WTC11 (cell line): ENCODE results near the gene LLGL2. TPM values are rescaled to one million over a fixed set of nuclear protein-coding genes. Genes with fewer than 3 reads are reported as not detected.

Experiments used
- ATAC-seq: fragments of 200-7000 bp; cut with Tn5 transposase; 2 replicates; pipeline ENCODE4 v1.10.0; 2021; ENCODE audit warnings: mild to moderate bottlenecking, moderate library complexity
- CTCF ChIA-PET: fragments of 300-600 bp; sonication (Branson Sonifier 250); formaldehyde crosslinking; loops from one replicate; lab custom pipeline; 2021; ENCODE audit warnings: antibody characterized with exemption; lab: Charles Lee
- POLR2A ChIA-PET: fragments of 350-600 bp; sonication (Branson Sonifier 250); formaldehyde crosslinking; loops from one replicate; lab custom pipeline; 2021; ENCODE audit warnings: antibody characterized with exemption; lab: Charles Lee
- DNase-seq: peaks from one replicate; pipeline ENCODE4 v3.0.0; 2021; ENCODE audit warnings: low spot score
- H3K27ac Mint-ChIP-seq: 2 replicates; pipeline ENCODE4 v1.8.0; 2021; ENCODE audit warnings: mixed read lengths
- H3K27me3 Mint-ChIP-seq: 2 replicates; pipeline ENCODE4 v1.8.0; 2021; ENCODE audit warnings: low read depth, mild to moderate bottlenecking, moderate library complexity, mixed read lengths
- H3K36me3 Mint-ChIP-seq: 2 replicates; pipeline ENCODE4 v1.8.0; 2021; ENCODE audit warnings: mixed read lengths
- H3K4me1 Mint-ChIP-seq: 2 replicates; pipeline ENCODE4 v1.8.0; 2022; ENCODE audit warnings: mixed read lengths
- H3K4me3 Mint-ChIP-seq: 2 replicates; pipeline ENCODE4 v1.8.0; 2021; ENCODE audit warnings: mild to moderate bottlenecking, moderate library complexity, mixed read lengths
- H3K9me3 Mint-ChIP-seq: 2 replicates; pipeline ENCODE4 v1.8.0; 2021; ENCODE audit warnings: mixed read lengths
- ATF3 ChIP-seq: sonication (generic); formaldehyde crosslinking; conservative IDR thresholded peaks from 2 replicates; pipeline ENCODE4 v1.8.1; 2022; ENCODE audit warnings: mild to moderate bottlenecking, missing genetic modification reagents
- ATF6 ChIP-seq: sonication (generic); formaldehyde crosslinking; IDR thresholded peaks from 2 replicates; pipeline ENCODE4 v1.8.1; 2023; ENCODE audit warnings: mild to moderate bottlenecking, missing genetic modification reagents
- CTCF ChIP-seq: fragments of 200-600 bp; IDR thresholded peaks from 2 replicates; pipeline ENCODE4 v1.8.0; 2022; ENCODE audit warnings: antibody characterized with exemption
- E2F4 ChIP-seq: sonication (generic); formaldehyde crosslinking; IDR thresholded peaks from 2 replicates; pipeline ENCODE4 v1.8.1; 2022; ENCODE audit warnings: low read depth, mild to moderate bottlenecking, moderate library complexity, missing genetic modification reagents, borderline replicate concordance
- EMX1 ChIP-seq: fragments of 250-450 bp; sonication (Bioruptor Pico); IDR thresholded peaks from 2 replicates; pipeline ENCODE4 v1.8.0; 2021; ENCODE audit warnings: mild to moderate bottlenecking
- FOXJ3 ChIP-seq: sonication (generic); formaldehyde crosslinking; IDR thresholded peaks from 2 replicates; pipeline ENCODE4 v1.9.0; 2021; ENCODE audit warnings: missing genetic modification reagents, mild to moderate bottlenecking, borderline replicate concordance
- GTF2I ChIP-seq: fragments of 250-450 bp; sonication (Bioruptor Pico); conservative IDR thresholded peaks from 2 replicates; pipeline ENCODE4 v1.4.0; 2021; ENCODE audit warnings: mild to moderate bottlenecking
- HMGA2 ChIP-seq: fragments of 250-450 bp; sonication (Bioruptor Pico); IDR thresholded peaks from 2 replicates; pipeline ENCODE4 v1.4.0; 2021; ENCODE audit warnings: mild to moderate bottlenecking, moderate library complexity
- KAT7 ChIP-seq: sonication (generic); formaldehyde crosslinking; IDR thresholded peaks from 2 replicates; pipeline ENCODE4 v1.8.1; 2023; ENCODE audit warnings: missing genetic modification reagents, mild to moderate bottlenecking, borderline replicate concordance
- MAX ChIP-seq: sonication (generic); formaldehyde crosslinking; IDR thresholded peaks from 2 replicates; pipeline ENCODE4 v1.8.0; 2022; ENCODE audit warnings: mild to moderate bottlenecking, missing genetic modification reagents
- NR2C2 ChIP-seq: sonication (generic); formaldehyde crosslinking; IDR thresholded peaks from 2 replicates; pipeline ENCODE4 v1.8.0; 2022; ENCODE audit warnings: mild to moderate bottlenecking, missing genetic modification reagents
- OVOL2 ChIP-seq: fragments of 250-450 bp; sonication (Bioruptor Pico); IDR thresholded peaks from 2 replicates; pipeline ENCODE4 v1.9.0; 2021; ENCODE audit warnings: mild to moderate bottlenecking, borderline replicate concordance
- RORB ChIP-seq: fragments of 250-450 bp; sonication (Bioruptor Pico); IDR thresholded peaks from 2 replicates; pipeline ENCODE4 v1.9.0; 2021; ENCODE audit warnings: mild to moderate bottlenecking
- SMAD3 ChIP-seq: sonication (generic); formaldehyde crosslinking; IDR thresholded peaks from 2 replicates; pipeline ENCODE4 v1.8.0; 2022; ENCODE audit warnings: missing genetic modification reagents, mild to moderate bottlenecking, borderline replicate concordance
- TEAD1 ChIP-seq: sonication (generic); formaldehyde crosslinking; IDR thresholded peaks from 2 replicates; pipeline ENCODE4 v1.8.0; 2022; ENCODE audit warnings: mild to moderate bottlenecking, missing genetic modification reagents
- ZBTB43 ChIP-seq: sonication (generic); formaldehyde crosslinking; IDR thresholded peaks from 2 replicates; pipeline ENCODE4 v1.8.1; 2023; ENCODE audit warnings: mild to moderate bottlenecking, missing genetic modification reagents
- ZNF121 ChIP-seq: sonication (generic); formaldehyde crosslinking; IDR thresholded peaks from 2 replicates; pipeline ENCODE4 v1.8.0; 2023; ENCODE audit warnings: missing genetic modification reagents
- ZNF232 ChIP-seq: sonication (generic); formaldehyde crosslinking; IDR thresholded peaks from 2 replicates; pipeline ENCODE4 v1.8.0; 2022; ENCODE audit warnings: mild to moderate bottlenecking, missing genetic modification reagents
- ZNF263 ChIP-seq: sonication (generic); formaldehyde crosslinking; IDR thresholded peaks from 2 replicates; pipeline ENCODE4 v1.8.1; 2022; ENCODE audit warnings: low read depth, mild to moderate bottlenecking, moderate library complexity, missing genetic modification reagents
- ZNF396 ChIP-seq: fragments of 250-450 bp; sonication (Bioruptor Pico); IDR thresholded peaks from 2 replicates; pipeline ENCODE4 v1.8.0; 2021; ENCODE audit warnings: mild to moderate bottlenecking, moderate library complexity, borderline replicate concordance
- total RNA-seq: library from RNA; stranded (reverse); gene quantifications from 3 replicates; pipeline ENCODE4 v1.2.3, GENCODE V29; 2021

The LLGL2 gene
- total RNA-seq, 1 experiment from 2014 or later: 103 TPM

GRCh38 chr17:75563063-75563758 lies 37.7 kb downstream of the LLGL2 start:
- Mint-ChIP-seq H3K4me3 (no peak overlapping the region), H3K27me3 (no peaks in the 10 kb centered on the region), H3K36me3 (no peaks in the 10 kb centered on the region; the same call in 1 of the 2 replicates), H3K27ac (no peak overlapping the region), H3K9me3 (no peaks in the 10 kb centered on the region), H3K4me1 (no peaks in the 10 kb centered on the region)
- no peak for DNase-seq
- ChIA-PET CTCF (interaction anchor here (0.6 kb wide), 1 partner anchor 51 kb away, joined by 5 read pairs; no protein-coding TSS in a partner anchor), POLR2A (no interaction called here)
- ATAC-seq: no peak
- TF ChIP-seq ZNF396 (CRISPR knock-in tag): no peak
- TF ChIP-seq NR2C2 (CRISPR knock-in tag): no peak
- no peak for TF ChIP-seq E2F4 (CRISPR knock-in tag)
- no peak for TF ChIP-seq SMAD3 (CRISPR knock-in tag)
- no peak for TF ChIP-seq GTF2I
- TF ChIP-seq RORB (CRISPR knock-in tag): no peak
- TF ChIP-seq CTCF: no peak
- no peak for TF ChIP-seq EMX1 (CRISPR knock-in tag)
- TF ChIP-seq ATF6 (CRISPR knock-in tag): no peak
- TF ChIP-seq ZNF232 (CRISPR knock-in tag): no peak
- TF ChIP-seq OVOL2: no peak
- no peak for TF ChIP-seq ZNF121
- TF ChIP-seq KAT7: no peak
- no peak for TF ChIP-seq TEAD1 (CRISPR knock-in tag)
- no peak for TF ChIP-seq ZNF263 (CRISPR knock-in tag)

- Mint-ChIP-seq H3K27ac (no peak overlapping the region), H3K4me1 (no peaks in the 10 kb centered on the region), H3K27me3 (no peaks in the 10 kb centered on the region), H3K36me3 (no peaks in the 10 kb centered on the region; the same call in 1 of the 2 replicates), H3K4me3 (no peak overlapping the region), H3K9me3 (no peaks in the 10 kb centered on the region)
- no peak for TF ChIP-seq ATF3 (CRISPR knock-in tag)
- TF ChIP-seq ZBTB43: no peak
- TF ChIP-seq FOXJ3 (CRISPR knock-in tag): no peak
- TF ChIP-seq HMGA2 (CRISPR knock-in tag): no peak
- no peak for TF ChIP-seq MAX (CRISPR knock-in tag)
- ATAC-seq (no peak), DNase-seq (no peak)
- POLR2A ChIA-PET: no interaction called here
- CTCF ChIA-PET: no interaction called here
Observed at GRCh38 chr17:75564195-75564594, 38.7 kb downstream of the LLGL2 start.
